GM10248 (cell line): Measurements from ENCODE around the gene SETD6.

Source experiments
- CTCF ChIA-PET: fragments of 300-600 bp; sonication (Branson Sonifier 250); formaldehyde crosslinking; extraction: SDS; loops from one replicate; lab custom pipeline; 2021; ENCODE audit warnings: antibody characterized with exemption; lab: Yijun Ruan, JAX
- POLR2A ChIA-PET: fragments of 350-650 bp; sonication (Branson Sonifier 250); formaldehyde crosslinking; extraction: SDS; loops from one replicate; lab custom pipeline; 2020; ENCODE audit warnings: antibody characterized with exemption; lab: Yijun Ruan, JAX
- DNase-seq: peaks from one replicate; pipeline ENCODE4 v3.0.0; 2012; ENCODE audit errors: extremely low spot score
- TF ChIP-seq, protein P1 (sequence below): IDR thresholded peaks from 2 replicates; pipeline ENCODE4 v1.5.1; 2012; ENCODE audit warnings: mild to moderate bottlenecking, low read depth; ENCODE audit errors: extremely low read depth, missing control alignments, control extremely low read depth

Gene SETD6

DNA sequence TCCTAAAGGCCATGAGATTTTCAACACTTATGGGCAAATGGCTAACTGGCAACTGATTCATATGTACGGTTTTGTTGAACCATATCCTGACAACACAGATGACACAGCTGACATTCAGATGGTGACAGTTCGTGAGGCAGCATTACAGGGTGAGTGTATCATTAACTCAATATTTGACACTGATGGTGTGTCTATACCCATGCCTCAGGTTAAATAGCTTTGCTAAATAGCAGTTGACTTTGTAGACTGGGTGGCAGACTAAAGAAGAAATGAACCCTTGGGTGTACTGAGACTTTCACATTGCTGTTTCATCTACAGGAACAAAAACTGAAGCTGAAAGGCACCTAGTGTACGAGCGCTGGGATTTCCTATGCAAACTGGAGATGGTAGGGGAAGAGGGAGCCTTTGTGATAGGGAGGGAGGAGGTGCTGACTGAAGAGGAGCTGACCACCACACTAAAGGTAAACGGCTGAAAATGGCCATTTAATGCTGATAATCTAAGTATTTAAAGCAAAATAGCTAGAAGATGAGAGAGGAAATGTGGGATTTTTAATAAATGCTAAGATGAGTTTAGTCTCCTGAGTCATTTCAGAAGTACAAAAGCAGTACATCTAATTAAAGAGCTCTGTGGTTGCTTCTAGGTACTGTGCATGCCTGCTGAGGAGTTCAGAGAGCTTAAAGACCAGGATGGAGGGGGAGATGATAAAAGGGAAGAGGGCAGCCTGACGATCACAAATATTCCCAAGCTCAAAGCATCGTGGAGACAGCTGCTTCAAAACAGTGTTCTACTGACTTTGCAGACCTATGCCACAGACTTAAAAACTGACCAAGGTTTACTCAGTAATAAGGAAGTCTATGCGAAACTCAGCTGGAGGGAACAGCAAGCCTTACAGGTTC lies 3.0 kb downstream of the SETD6 start:
- TF ChIP-seq, protein P1, sequence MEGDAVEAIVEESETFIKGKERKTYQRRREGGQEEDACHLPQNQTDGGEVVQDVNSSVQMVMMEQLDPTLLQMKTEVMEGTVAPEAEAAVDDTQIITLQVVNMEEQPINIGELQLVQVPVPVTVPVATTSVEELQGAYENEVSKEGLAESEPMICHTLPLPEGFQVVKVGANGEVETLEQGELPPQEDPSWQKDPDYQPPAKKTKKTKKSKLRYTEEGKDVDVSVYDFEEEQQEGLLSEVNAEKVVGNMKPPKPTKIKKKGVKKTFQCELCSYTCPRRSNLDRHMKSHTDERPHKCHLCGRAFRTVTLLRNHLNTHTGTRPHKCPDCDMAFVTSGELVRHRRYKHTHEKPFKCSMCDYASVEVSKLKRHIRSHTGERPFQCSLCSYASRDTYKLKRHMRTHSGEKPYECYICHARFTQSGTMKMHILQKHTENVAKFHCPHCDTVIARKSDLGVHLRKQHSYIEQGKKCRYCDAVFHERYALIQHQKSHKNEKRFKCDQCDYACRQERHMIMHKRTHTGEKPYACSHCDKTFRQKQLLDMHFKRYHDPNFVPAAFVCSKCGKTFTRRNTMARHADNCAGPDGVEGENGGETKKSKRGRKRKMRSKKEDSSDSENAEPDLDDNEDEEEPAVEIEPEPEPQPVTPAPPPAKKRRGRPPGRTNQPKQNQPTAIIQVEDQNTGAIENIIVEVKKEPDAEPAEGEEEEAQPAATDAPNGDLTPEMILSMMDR, result no peak
- ChIA-PET CTCF (interaction anchor here (0.8 to 2.5 kb wide), 12 partner anchors 21 to 238 kb away, joined by 3 to 18 read pairs (median 4); no protein-coding TSS in a partner anchor), POLR2A (interaction anchor here (0.6 kb wide), 1 partner anchor 112 kb away, joined by 3 read pairs; no protein-coding TSS in a partner anchor)
- no peak for DNase-seq

DNA sequence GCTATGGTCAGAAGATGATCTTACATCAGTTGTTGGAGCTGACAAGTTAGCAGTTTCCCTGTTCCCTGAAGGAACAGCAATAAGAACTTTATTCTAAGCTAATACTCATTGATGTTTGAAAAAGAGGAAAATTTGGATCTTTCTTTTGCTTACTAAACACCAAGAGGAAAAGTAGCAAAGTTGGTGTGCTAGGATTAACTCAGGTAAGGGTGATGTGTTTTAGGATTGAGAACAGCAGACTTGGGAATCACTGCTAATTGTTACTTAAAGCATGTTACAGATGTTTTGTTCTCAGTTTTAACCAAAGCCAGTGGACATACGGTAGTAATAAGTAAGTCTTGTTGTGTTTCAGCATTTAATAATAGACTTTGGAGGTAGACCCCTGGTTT lies 3.7 kb downstream of the SETD6 start:
- ChIA-PET POLR2A (interaction anchor here (0.8 kb wide), 1 partner anchor 390 kb away, joined by 3 read pairs; the partner anchor contains the start of gene CFAP20), CTCF (interaction anchor here (0.8 to 2.5 kb wide), 11 partner anchors 20 to 237 kb away, joined by 3 to 18 read pairs (median 5); no protein-coding TSS in a partner anchor)
- DNase-seq, result no peak
- TF ChIP-seq, protein P1, result no peak

DNA sequence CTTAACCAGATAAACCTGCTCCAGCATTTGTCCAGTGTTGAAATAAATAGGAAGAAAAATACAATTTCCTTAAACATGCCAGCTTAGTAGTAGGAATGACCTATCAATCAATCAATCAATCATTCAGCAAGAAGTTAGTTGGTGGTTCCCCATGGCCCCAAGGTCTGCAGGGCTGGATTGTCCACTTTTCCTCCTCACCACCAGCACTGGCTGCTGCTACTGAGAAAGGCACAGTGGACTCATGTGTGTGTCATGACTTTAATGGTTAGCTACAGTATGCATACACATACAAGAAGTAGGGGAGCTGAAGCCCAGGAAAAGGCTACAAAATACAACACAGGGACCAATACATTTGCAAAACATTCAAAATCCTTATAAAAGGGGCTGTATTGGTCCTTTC lies 4.4 kb downstream of the SETD6 start:
- TF ChIP-seq, protein P1, result no peak
- POLR2A ChIA-PET, result interaction anchor here (0.7 to 0.8 kb wide), 2 partner anchors 23 to 390 kb away, joined by 3 to 4 read pairs; partner anchors contain the start of gene CFAP20
- CTCF ChIA-PET, result interaction anchor here (0.8 to 2.5 kb wide), 8 partner anchors 11 to 236 kb away, joined by 3 to 18 read pairs (median 4); no protein-coding TSS in a partner anchor
- DNase-seq, result no peak

DNA sequence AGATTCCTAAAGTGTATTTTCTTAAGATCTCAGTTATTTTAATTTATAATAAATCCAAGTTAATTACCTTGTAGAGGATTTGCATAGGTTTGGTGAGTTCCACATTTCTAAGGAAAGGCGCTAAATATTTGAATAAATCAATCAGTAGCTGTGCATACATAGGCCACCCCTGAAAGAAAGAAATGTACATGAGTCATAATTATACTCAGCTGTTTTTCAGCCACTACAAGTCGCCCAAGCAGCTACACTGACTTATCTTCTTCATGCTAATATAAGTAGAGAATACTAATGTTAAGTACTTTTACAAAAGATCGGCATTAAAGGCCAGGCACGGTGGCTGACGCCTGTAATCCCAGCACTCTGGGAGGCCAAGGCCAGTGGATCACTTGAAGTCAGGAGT lies 14.9 kb downstream of the SETD6 start:
- no peak for DNase-seq
- POLR2A ChIA-PET, result no interaction called here
- CTCF ChIA-PET, result interaction anchor here (1.0 to 1.2 kb wide), 2 partner anchors 10 to 14 kb away, joined by 3 read pairs; no protein-coding TSS in a partner anchor
- TF ChIP-seq, protein P1, result no peak

DNA sequence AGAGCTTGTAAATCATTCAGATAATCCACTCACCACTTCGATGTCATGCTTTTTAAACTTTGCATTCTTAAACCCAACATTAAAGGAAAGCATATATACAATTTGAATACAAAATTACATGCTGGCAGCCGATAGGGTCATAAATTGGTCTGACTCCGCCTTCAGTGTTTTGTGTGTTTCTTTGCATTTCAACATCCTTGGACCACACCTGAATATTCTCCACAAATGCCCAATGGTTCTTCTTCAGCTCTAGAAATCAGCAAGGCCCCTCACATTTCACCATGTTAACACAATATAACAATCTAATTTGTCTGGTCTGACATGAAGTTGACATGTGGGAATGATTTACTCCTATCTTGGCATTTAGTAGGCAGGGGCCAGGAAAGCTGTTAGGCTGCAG lies 17.1 kb downstream of the SETD6 start:
- ChIA-PET CTCF (interaction anchor here (0.8 kb wide), 1 partner anchor 11 kb away, joined by 3 read pairs; no protein-coding TSS in a partner anchor), POLR2A (interaction anchor here (0.6 kb wide), 1 partner anchor 27 kb away, joined by 11 read pairs; no protein-coding TSS in a partner anchor)
- TF ChIP-seq, protein P1, result no peak
- no peak for DNase-seq

DNA sequence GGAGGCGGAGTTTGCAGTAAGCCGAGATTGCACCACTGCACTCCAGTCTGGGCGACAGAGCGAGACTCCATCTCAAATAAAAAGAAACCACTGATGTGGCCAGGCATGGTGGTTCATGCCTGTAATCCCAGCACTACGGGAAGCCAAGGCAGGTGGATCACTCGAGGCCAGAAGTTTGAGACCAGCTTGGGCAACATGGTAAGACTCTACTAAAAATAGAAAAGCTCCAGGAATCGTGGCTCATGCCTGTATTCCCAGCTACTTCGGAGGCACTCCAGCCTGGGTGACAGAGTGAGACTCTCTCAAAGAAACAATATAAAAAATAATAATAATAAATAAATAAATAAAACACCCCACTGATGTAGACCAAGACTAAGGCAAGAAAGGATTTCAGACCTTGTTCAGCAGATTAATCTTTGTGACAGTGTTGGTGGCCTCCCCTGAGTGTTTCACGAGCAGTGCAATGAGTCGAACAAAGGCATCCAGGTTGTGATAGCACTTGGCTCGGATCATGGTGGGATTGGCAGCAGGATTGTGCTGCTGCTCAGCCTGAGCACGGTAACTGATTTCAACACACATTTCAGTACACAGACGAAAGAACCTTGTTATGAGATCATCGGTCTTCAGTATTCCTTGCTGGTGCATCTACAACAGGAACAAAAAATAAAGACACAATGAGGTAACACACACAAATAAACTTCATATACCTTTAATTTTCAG lies 18.6 kb downstream of the SETD6 start:
- no peak for DNase-seq
- ChIA-PET CTCF (no interaction called here), POLR2A (no interaction called here)
- TF ChIP-seq, protein P1, result no peak
